Liver (tissue), 9 donors: ENCODE measurements around the gene HOXA4. TPM values are rescaled to one million over a fixed set of nuclear protein-coding genes. Genes with fewer than 3 reads are reported as not detected.

Source experiments
- DNase-seq: peaks from one replicate; pipeline ENCODE4 v3.0.0-alpha.2; 2017; ENCODE audit warnings: low spot score
- H3K27ac ChIP-seq, 2 donors: one replicate each; pipeline ENCODE4 v1.7.0; 2013; ENCODE audit warnings: inconsistent platforms in 2 of 2, low read length in 2 of 2, control low read depth in 1 of 2, low read depth in 1 of 2, mild to moderate bottlenecking in 1 of 2
- H3K27me3 ChIP-seq, 4 donors: one replicate each; pipeline versions ENCODE4 v1.6.1 to v1.7.0; 2013; ENCODE audit warnings: low read length in 3 of 4, inconsistent platforms in 1 of 4, mild to moderate bottlenecking in 1 of 4, moderate library complexity in 1 of 4; ENCODE audit not compliant: control insufficient read depth in 4 of 4, insufficient read depth in 4 of 4
- H3K36me3 ChIP-seq, 4 donors: one replicate each; pipeline versions ENCODE4 v1.6.1 to v1.7.0; 2013; ENCODE audit warnings: low read length in 3 of 4, mild to moderate bottlenecking in 3 of 4, low read depth in 1 of 4, moderate library complexity in 1 of 4; ENCODE audit not compliant: control insufficient read depth in 4 of 4, insufficient read depth in 3 of 4
- H3K4me1 ChIP-seq, 4 donors: one replicate each; pipeline versions ENCODE4 v1.6.1 to v1.7.0; 2013; ENCODE audit warnings: low read length in 3 of 4, mild to moderate bottlenecking in 3 of 4, moderate library complexity in 1 of 4; ENCODE audit not compliant: control insufficient read depth in 4 of 4, insufficient read depth in 4 of 4
- H3K4me3 ChIP-seq, 3 donors: one replicate each; pipeline versions ENCODE4 v1.6.1 to v1.7.0; 2013; ENCODE audit warnings: low read length in 3 of 3, control low read depth in 1 of 3, low read depth in 1 of 3, mild to moderate bottlenecking in 1 of 3
- H3K9ac ChIP-seq, 2 donors: one replicate each; pipeline ENCODE4 v1.7.0; 2013; ENCODE audit warnings: low read length in 2 of 2, mild to moderate bottlenecking in 2 of 2, moderate library complexity in 2 of 2, control low read depth in 1 of 2, low read depth in 1 of 2
- H3K9me3 ChIP-seq, 4 donors: one replicate each; pipeline versions ENCODE4 v1.6.1 to v1.7.0; 2013; ENCODE audit warnings: low read length in 3 of 4; ENCODE audit not compliant: control insufficient read depth in 4 of 4
- EGR1 ChIP-seq, 2 donors: IDR thresholded peaks; 2 replicates each; pipeline ENCODE4 v1.6.1; 2016 to 2018; ENCODE audit warnings: antibody characterized with exemption in 2 of 2, low read depth in 2 of 2
- FOXA1 ChIP-seq: IDR thresholded peaks from 2 replicates; pipeline ENCODE4 v1.6.1; 2016; ENCODE audit warnings: antibody characterized with exemption
- FOXA2 ChIP-seq: IDR thresholded peaks from 2 replicates; pipeline ENCODE4 v1.6.1; 2016; ENCODE audit warnings: antibody characterized with exemption
- GABPA ChIP-seq, 2 donors: IDR thresholded peaks in 1 of 2; conservative IDR thresholded peaks in 1 of 2; 2 replicates each; pipeline ENCODE4 v1.6.1; 2016; ENCODE audit warnings: antibody characterized with exemption in 2 of 2, mild to moderate bottlenecking in 1 of 2, moderate library complexity in 1 of 2
- HNF4A ChIP-seq, 2 donors: conservative IDR thresholded peaks; 2 replicates each; pipeline ENCODE4 v1.6.1; 2016; ENCODE audit warnings: antibody characterized with exemption in 2 of 2, mild to moderate bottlenecking in 2 of 2
- HNF4G ChIP-seq: IDR thresholded peaks from 2 replicates; pipeline ENCODE4 v1.6.1; 2016; ENCODE audit warnings: antibody characterized with exemption
- JUND ChIP-seq, 2 donors: IDR thresholded peaks; 2 replicates each; pipeline ENCODE4 v1.6.1; 2016; ENCODE audit warnings: antibody characterized with exemption in 2 of 2
- NR2F2 ChIP-seq: IDR thresholded peaks from 2 replicates; pipeline ENCODE4 v1.6.1; 2016; ENCODE audit warnings: antibody characterized with exemption
- RAD21 ChIP-seq, 2 donors: IDR thresholded peaks; 2 replicates each; pipeline ENCODE4 v1.6.1; 2016; ENCODE audit warnings: antibody characterized with exemption in 2 of 2, mild to moderate bottlenecking in 2 of 2
- RXRA ChIP-seq, 2 donors: IDR thresholded peaks; 2 replicates each; pipeline ENCODE4 v1.6.1; 2017 to 2018; ENCODE audit warnings: antibody characterized with exemption in 2 of 2, mild to moderate bottlenecking in 1 of 2
- SP1 ChIP-seq: IDR thresholded peaks from 2 replicates; pipeline ENCODE4 v1.6.1; 2018; ENCODE audit warnings: antibody characterized with exemption, mild to moderate bottlenecking
- TAF1 ChIP-seq: conservative IDR thresholded peaks from 2 replicates; pipeline ENCODE4 v1.6.1; 2016; ENCODE audit warnings: antibody characterized with exemption, mild to moderate bottlenecking
- YY1 ChIP-seq: IDR thresholded peaks from 2 replicates; pipeline ENCODE4 v1.6.1; 2016; ENCODE audit warnings: antibody characterized with exemption, mild to moderate bottlenecking
- WGBS: extraction: QIAGEN DNeasy Blood & Tissue Kit; methylation state at CpG from one replicate; pipeline ENCODE4 v1.1.7; 2013; 5-methylcytosine and 5-hydroxymethylcytosine counted together
- polyA plus RNA-seq, 2 donors: library from polyadenylated mRNA; stranded (reverse) in 1 of 2; unstranded in 1 of 2; fragments of 200-250 nt in 1 of 2; fragments of >200 nt in 1 of 2; fragmentation: Nextera tagmentation in 1 of 2; extraction: Ambion mirVana in 1 of 2; gene quantifications; one replicate each; pipeline versions ENCODE4 v1.2.1 to v1.2.3, GENCODE V29; 2013 to 2015
- total RNA-seq, 2 donors: library from RNA; depleted of rRNA; stranded (reverse); fragments of >200 nt; gene quantifications; one replicate each; pipeline ENCODE4 v1.2.3, GENCODE V29; 2014
- TF ChIP-seq, protein P1 (sequence below): IDR thresholded peaks from 2 replicates; pipeline ENCODE4 v1.6.1; 2016; ENCODE audit warnings: antibody characterized with exemption
- TF ChIP-seq, protein P2 (sequence below): IDR thresholded peaks from 2 replicates; pipeline ENCODE4 v1.6.1; 2016; ENCODE audit warnings: antibody characterized with exemption
- TF ChIP-seq, protein P3 (sequence below): IDR thresholded peaks from 2 replicates; pipeline ENCODE4 v1.6.1; 2016; ENCODE audit warnings: antibody characterized with exemption
- TF ChIP-seq, protein P4 (sequence below): fragments of 150-350 bp; IDR thresholded peaks from 2 replicates; pipeline ENCODE4 v1.5.1; 2017; ENCODE audit warnings: improper control_type of control experiment, low read depth, low read length; ENCODE audit not compliant: missing input control
- donor health status: healthy.
- donor health status: healthy.
- donor health status: healthy.
- donor health status: healthy.
- donor health status: healthy.

Gene HOXA4
- total and polyA plus RNA-seq, 4 donors: 0.17 to 1.1 (median 0.30) TPM

DNA sequence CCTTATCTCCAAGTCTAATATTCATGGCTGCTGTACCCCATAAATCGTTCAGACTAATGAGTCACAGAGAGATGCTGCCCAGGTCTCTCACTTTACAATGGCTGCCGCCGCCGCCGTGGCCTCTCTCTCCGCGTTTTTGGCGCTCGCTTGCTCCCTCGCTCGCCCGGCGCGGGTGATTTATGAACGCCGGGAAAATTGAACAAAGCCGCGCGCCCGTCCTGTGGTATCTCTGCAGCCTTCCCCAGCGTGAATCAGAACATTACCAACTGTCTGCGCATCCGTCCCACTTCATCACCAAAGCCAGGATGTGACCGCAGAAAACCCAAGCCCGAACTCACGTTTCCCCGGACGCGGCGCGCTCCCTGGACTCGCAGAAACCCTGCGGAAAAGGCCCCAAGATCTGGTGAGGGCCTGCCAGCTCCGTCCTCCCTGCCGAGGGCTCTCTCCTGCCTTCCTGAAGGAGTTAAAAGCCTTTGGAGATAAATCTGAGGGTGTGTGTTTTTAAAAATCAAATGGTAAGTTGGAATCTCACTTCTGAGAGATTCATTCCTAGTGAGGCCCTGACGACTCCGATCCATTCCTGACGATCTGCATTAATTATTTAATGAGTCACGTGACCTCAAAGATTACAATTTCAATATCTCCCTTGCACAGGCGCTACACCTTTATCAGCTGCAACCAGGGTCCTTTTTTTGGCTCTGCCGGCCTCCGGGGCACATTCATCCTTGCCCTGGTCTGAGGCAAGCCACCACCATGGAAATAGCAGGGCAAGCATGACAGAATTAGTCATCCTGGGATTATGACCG is 6.3 kb downstream of the HOXA4 start:
- peak; percentile 27 for DNase-seq
- no peak overlapping the region for H3K27ac ChIP-seq
- no peak for TF ChIP-seq JUND (IDR thresholded peaks at IDR 0.05)
- TF ChIP-seq SP1: no peak
- no peak for TF ChIP-seq NR2F2
- no peak for TF ChIP-seq FOXA1
- TF ChIP-seq, protein P1, sequence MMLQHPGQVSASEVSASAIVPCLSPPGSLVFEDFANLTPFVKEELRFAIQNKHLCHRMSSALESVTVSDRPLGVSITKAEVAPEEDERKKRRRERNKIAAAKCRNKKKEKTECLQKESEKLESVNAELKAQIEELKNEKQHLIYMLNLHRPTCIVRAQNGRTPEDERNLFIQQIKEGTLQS: no peak
- no peak for TF ChIP-seq RXRA (IDR thresholded peaks at IDR 0.05)
- TF ChIP-seq GABPA (IDR thresholded peaks at IDR 0.05 in 1 of 2, conservative IDR thresholded peaks at IDR 0.05 in 1 of 2): no peak
- no peak for TF ChIP-seq HNF4A (conservative IDR thresholded peaks at IDR 0.05)
- H3K9me3 ChIP-seq: peaks cover 0 to 4% (median 0%) of the 10 kb centered on the region in 4 donors
- no peak overlapping the region for H3K9ac ChIP-seq
- WGBS: 25% methylated on average over 43 of the region's 43 CpGs
- H3K36me3 ChIP-seq: no peaks in the 10 kb centered on the region
- H3K27me3 ChIP-seq: peaks cover 2 to 22% (median 9%) of the 10 kb centered on the region in 4 donors
- no peak overlapping the region for H3K4me3 ChIP-seq
- peaks cover 4 to 16% (median 9%) of the 10 kb centered on the region in 4 donors for H3K4me1 ChIP-seq

DNA sequence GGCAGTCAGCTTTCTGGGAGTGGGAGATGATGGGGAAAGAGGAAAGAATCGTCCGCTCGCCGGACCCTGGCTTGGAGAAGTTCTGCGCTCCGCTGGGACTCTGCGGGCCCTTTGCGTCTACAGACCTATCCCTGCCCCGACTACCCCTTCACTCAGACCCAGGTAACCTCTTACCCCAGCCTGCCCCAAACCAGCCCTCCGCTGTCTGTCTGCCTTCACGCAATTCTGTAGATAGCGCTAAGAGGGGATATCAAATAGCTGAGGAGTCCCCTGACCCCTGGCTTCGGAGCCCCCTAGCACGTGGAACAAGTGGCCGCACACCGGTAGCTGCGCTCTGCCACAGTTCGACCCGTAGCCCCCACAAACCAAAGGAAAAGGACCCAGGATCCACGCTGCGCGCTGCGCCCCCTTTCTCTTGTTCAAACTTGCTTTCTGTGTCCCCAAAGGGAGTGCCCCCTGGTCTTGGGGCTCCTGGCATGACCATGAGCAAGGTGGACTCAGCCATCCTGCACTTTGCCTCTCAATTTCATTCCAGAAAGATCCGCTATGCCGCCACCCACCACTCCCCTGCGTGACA is 7.0 kb downstream of the HOXA4 start:
- WGBS: 39% methylated on average over 26 of the region's 26 CpGs
- Histone ChIP-seq H3K9ac (no peak overlapping the region), H3K4me1 (peaks cover 4 to 16% (median 9%) of the 10 kb centered on the region in 4 donors), H3K4me3 (no peak overlapping the region), H3K27ac (no peak overlapping the region), H3K36me3 (no peaks in the 10 kb centered on the region), H3K27me3 (peaks cover 2 to 21% (median 11%) of the 10 kb centered on the region in 4 donors), H3K9me3 (peaks cover 0 to 4% (median 0%) of the 10 kb centered on the region in 4 donors)
- TF ChIP-seq, protein P2, sequence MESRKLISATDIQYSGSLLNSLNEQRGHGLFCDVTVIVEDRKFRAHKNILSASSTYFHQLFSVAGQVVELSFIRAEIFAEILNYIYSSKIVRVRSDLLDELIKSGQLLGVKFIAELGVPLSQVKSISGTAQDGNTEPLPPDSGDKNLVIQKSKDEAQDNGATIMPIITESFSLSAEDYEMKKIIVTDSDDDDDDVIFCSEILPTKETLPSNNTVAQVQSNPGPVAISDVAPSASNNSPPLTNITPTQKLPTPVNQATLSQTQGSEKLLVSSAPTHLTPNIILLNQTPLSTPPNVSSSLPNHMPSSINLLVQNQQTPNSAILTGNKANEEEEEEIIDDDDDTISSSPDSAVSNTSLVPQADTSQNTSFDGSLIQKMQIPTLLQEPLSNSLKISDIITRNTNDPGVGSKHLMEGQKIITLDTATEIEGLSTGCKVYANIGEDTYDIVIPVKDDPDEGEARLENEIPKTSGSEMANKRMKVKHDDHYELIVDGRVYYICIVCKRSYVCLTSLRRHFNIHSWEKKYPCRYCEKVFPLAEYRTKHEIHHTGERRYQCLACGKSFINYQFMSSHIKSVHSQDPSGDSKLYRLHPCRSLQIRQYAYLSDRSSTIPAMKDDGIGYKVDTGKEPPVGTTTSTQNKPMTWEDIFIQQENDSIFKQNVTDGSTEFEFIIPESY: no peak
- TF ChIP-seq, protein P3, sequence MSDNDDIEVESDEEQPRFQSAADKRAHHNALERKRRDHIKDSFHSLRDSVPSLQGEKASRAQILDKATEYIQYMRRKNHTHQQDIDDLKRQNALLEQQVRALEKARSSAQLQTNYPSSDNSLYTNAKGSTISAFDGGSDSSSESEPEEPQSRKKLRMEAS: no peak
- TF ChIP-seq, protein P4, sequence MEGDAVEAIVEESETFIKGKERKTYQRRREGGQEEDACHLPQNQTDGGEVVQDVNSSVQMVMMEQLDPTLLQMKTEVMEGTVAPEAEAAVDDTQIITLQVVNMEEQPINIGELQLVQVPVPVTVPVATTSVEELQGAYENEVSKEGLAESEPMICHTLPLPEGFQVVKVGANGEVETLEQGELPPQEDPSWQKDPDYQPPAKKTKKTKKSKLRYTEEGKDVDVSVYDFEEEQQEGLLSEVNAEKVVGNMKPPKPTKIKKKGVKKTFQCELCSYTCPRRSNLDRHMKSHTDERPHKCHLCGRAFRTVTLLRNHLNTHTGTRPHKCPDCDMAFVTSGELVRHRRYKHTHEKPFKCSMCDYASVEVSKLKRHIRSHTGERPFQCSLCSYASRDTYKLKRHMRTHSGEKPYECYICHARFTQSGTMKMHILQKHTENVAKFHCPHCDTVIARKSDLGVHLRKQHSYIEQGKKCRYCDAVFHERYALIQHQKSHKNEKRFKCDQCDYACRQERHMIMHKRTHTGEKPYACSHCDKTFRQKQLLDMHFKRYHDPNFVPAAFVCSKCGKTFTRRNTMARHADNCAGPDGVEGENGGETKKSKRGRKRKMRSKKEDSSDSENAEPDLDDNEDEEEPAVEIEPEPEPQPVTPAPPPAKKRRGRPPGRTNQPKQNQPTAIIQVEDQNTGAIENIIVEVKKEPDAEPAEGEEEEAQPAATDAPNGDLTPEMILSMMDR: no peak
- TF ChIP-seq HNF4A (conservative IDR thresholded peaks at IDR 0.05): no peak
- no peak for TF ChIP-seq HNF4G
- TF ChIP-seq, protein P1: no peak
- no peak for TF ChIP-seq FOXA2
- no peak for TF ChIP-seq GABPA (IDR thresholded peaks at IDR 0.05 in 1 of 2, conservative IDR thresholded peaks at IDR 0.05 in 1 of 2)
- no peak for TF ChIP-seq FOXA1
- no peak for TF ChIP-seq RAD21 (IDR thresholded peaks at IDR 0.05)
- TF ChIP-seq TAF1: no peak
- no peak for TF ChIP-seq RXRA (IDR thresholded peaks at IDR 0.05)
- no peak for TF ChIP-seq EGR1 (IDR thresholded peaks at IDR 0.05; ENCODE audit: low read depth in 2 of 2)
- no peak for TF ChIP-seq YY1
- no peak for TF ChIP-seq JUND (IDR thresholded peaks at IDR 0.05)
- TF ChIP-seq NR2F2: no peak
- no peak for DNase-seq
